Motor neuron (in vitro differentiated cells): Measurements from ENCODE around the gene PLSCR3. TPM values are rescaled to one million over a fixed set of nuclear protein-coding genes. Genes with fewer than 3 reads are reported as not detected.

ENCODE experiments used
- ATAC-seq, 8 experiments: fragments of 200-7000 bp; cut with Tn5 transposase; replicated peaks in 6 of 8; 2 replicates each; pipeline ENCODE4 v1.8.0; 2021; ENCODE audit warnings: mild to moderate bottlenecking in 8 of 8, moderate library complexity in 8 of 8
- H3K27ac ChIP-seq, 2 donors: fragments of 250-450 bp; sonication (Bioruptor Pico); 2 replicates each; pipeline ENCODE4 v1.9.0; 2021; ENCODE audit warnings: antibody characterized with exemption in 2 of 2, mild to moderate bottlenecking in 2 of 2, moderate library complexity in 1 of 2
- H3K4me1 ChIP-seq, 2 donors: fragments of 250-450 bp; sonication (Bioruptor Pico); replicated peaks in 1 of 2; 2 replicates each; pipeline ENCODE4 v1.6.1; 2021; ENCODE audit warnings: antibody characterized with exemption in 2 of 2, mild to moderate bottlenecking in 2 of 2, moderate library complexity in 1 of 2
- H3K4me3 ChIP-seq, 5 donors: fragments of 250-450 bp; sonication (Bioruptor Pico); 2 replicates each; pipeline ENCODE4 v1.9.0; 2021; ENCODE audit warnings: antibody characterized with exemption in 5 of 5, mild to moderate bottlenecking in 5 of 5, moderate library complexity in 4 of 5
- WGBS, 10 experiments: fragments of 450-650 bp; shearing (Covaris generic); methylation state at CpG; one replicate each; pipeline ENCODE4 v1.0.0; 2022; 5-methylcytosine and 5-hydroxymethylcytosine counted together
- in situ Hi-C, 9 experiments: fragments of 400-800 bp; cut with MboI; loops; one replicate each; pipeline ENCODE4 v1.15.0; 2021; ENCODE audit warnings: low sequenced_read_pairs in 9 of 9, low pct_unique_long_range_greater_than_20kb in 2 of 9; ENCODE audit not compliant: unreplicated experiment in 9 of 9
- total RNA-seq, 8 experiments: library from RNA; unstranded; fragments of 300-600 nt; gene quantifications; 2 replicates each; pipeline versions ENCODE4 v1.2.3 to v1.2.4, GENCODE V29; 2022

Gene PLSCR3
- total RNA-seq, 8 experiments from 2014 or later = 3.8 to 24.8 (median 12.4) TPM

GRCh38 chr17:7421186-7421585, 26.9 kb upstream of the PLSCR3 start:
- H3K27ac ChIP-seq = no peak overlapping the region
- ATAC-seq = peak in 2 of 8 experiments; percentile 4 to 10
- no peak overlapping the region for H3K4me3 ChIP-seq
- WGBS, 10 experiments = 90% methylated on average over 4 of the region's 16 CpGs; no CpG with 5 or more reads in 9 of the 10 experiments
- peaks cover 27 to 37% of the 10 kb centered on the region in 2 donors for H3K4me1 ChIP-seq
- in situ Hi-C loops = no loop called here

DNA sequence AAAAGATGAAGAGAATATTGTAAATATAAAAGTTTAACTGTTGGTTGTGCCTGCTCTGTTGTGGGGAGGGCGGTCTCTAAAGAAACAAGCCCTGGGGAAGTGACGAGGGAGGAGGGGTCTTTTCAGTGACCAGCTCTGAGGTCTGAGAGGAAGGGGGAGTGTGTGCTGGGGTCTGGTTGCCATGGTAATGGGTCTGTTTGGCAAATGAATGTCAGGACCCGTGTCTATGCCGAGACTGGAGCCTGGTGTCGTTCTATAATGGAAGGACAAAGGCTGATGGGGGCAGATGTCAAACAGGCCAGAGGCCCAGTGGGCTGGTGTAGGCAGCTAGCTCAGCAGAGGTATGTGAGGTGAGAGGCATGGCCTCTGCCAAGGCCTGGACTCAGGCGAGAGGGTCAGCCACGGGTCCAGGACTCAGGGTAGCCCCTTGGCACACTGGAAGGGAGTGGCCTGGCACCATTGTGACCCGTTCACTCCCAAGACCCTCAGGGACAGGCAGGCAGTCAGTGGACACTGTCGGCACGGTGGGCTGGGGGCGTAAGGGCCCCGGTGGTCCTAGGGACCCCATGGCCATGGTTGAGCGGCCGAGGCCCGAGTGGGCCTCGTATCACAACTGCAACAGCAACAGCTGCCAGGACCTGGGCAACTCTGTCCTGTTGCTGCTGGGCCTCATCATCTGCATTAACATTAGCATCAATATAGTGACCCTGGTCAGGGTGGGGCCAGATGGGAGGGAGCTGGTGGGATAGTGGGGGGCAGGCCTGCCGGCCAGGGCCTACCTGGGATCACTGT, 25.7 kb upstream of the PLSCR3 start, which contains the start of gene SPEM1:
SPEM1 (plus strand) TSS at position 506 of the 792 bp plus-strand sequence; CDS start at position 567, 61 bp downstream.
- Histone ChIP-seq H3K4me3 (no peak within 1 kb of the TSS), H3K27ac (peak within 1 kb of the TSS; percentile 31 to 73), H3K4me1 (peaks cover 27 to 37% of the 10 kb centered on the region in 2 donors)
- ATAC-seq = peak in 5 of 8 experiments; percentile 34 to 67 (median 51)
- in situ Hi-C loops = no loop called here
- WGBS, 10 experiments = 0 to 60% (median 18%) methylated on average over 1 to 7 of the region's 17 CpGs; no CpG with 5 or more reads in 5 of the 10 experiments

- peaks cover 27 to 33% of the 10 kb centered on the region in 2 donors for H3K4me1 ChIP-seq
- no peak for ATAC-seq
- peak overlapping the region in 1 of 2 donors; percentile 7 for H3K27ac ChIP-seq
- in situ Hi-C loops = no loop called here
- H3K4me3 ChIP-seq = no peak overlapping the region
- WGBS, 10 experiments = 0 to 80% (median 50%) methylated on average over 1 to 3 of the region's 18 CpGs; no CpG with 5 or more reads in 6 of the 10 experiments
Measured at GRCh38 chr17:7418472-7419152, 24.3 kb upstream of the PLSCR3 start.

- Histone ChIP-seq H3K27ac (no peak overlapping the region), H3K4me1 (peaks cover 27 to 32% of the 10 kb centered on the region in 2 donors), H3K4me3 (no peak overlapping the region)
- WGBS, 10 experiments = 100% methylated on average over 1 to 3 of the region's 54 CpGs; no CpG with 5 or more reads in 8 of the 10 experiments
- ATAC-seq = peak in 1 of 8 experiments; percentile 10
- in situ Hi-C loops = no loop called here
Measured at GRCh38 chr17:7417056-7417655, 22.8 kb upstream of the PLSCR3 start.

- in situ Hi-C loops = no loop called here
- 53 to 80% (median 68%) methylated on average over 1 to 4 of the region's 6 CpGs; no CpG with 5 or more reads in 5 of the 10 experiments for WGBS, 10 experiments
- ATAC-seq = no peak
Measured at GRCh38 chr17:7416323-7416722, 22.0 kb upstream of the PLSCR3 start.

DNA sequence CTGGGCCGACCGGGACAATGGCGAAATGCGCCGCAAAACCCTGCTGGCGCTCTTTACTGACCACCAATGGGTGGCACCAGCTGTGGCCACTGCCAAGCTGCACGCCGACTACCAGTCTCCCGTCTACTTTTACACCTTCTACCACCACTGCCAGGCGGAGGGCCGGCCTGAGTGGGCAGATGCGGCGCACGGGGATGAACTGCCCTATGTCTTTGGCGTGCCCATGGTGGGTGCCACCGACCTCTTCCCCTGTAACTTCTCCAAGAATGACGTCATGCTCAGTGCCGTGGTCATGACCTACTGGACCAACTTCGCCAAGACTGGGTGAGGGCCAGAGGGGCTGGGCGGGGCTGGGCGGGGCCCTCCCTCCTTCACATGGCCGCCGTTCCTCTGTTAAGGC, 21.5 kb upstream of the PLSCR3 start:
- Histone ChIP-seq H3K27ac (no peak overlapping the region), H3K4me1 (peaks cover 27% of the 10 kb centered on the region in 2 donors), H3K4me3 (no peak overlapping the region)
- ATAC-seq = no peak
- 87 to 100% (median 98%) methylated on average over 2 to 8 of the region's 23 CpGs; no CpG with 5 or more reads in 7 of the 10 experiments for WGBS, 10 experiments
- in situ Hi-C loops = no loop called here

More at GRCh38 chr17:7416323-7416722, 22.0 kb upstream of the PLSCR3 start:
- Histone ChIP-seq H3K4me3 (no peak overlapping the region), H3K27ac (no peak overlapping the region), H3K4me1 (peaks cover 27 to 32% of the 10 kb centered on the region in 2 donors)

GRCh38 chr17:7414837-7415236, 20.5 kb upstream of the PLSCR3 start:
- in situ Hi-C loops = no loop called here
- 88 to 98% (median 92%) methylated on average over 7 to 8 of the region's 14 CpGs; no CpG with 5 or more reads in 7 of the 10 experiments for WGBS, 10 experiments
- H3K4me1 ChIP-seq = peaks cover 17 to 18% of the 10 kb centered on the region in 2 donors
- H3K27ac ChIP-seq = no peak overlapping the region
- H3K4me3 ChIP-seq = no peak overlapping the region
- no peak for ATAC-seq

DNA sequence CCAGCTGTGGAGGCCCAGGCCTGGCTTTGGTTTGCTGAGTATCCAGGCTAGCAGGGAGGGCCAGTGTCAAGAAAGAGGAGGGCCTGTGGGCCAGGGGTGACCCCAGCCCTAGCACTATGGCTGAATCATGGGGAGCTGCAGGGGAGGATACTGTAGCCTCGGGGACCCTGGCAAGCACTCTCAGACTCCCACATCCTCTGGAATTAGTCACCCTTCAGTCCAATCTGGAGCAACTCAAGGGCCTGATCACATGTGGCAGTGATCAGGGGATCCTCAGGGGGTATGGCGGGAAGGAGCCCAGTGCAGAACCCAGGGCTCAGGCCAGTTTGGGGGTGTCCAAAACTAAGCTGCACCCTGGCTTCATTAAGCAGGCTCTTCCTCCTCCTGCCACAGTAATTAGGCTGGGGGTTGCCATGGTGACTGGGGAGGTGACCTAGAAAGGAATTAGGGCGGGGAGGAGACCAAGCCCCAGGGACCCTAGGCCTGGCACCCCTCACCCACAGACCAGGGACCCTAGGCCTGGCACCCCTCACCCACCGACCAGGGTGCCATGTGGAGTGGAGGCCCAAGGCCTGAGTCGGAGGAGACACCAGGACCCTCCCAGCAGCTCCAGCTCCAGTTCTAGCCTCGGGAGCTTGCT, 19.1 kb upstream of the PLSCR3 start:
- no peak overlapping the region for H3K27ac ChIP-seq
- H3K4me1 ChIP-seq = peaks cover 4% of the 10 kb centered on the region in 2 donors
- peak in 2 of 8 experiments; percentile 28 to 31 for ATAC-seq
- no peak overlapping the region for H3K4me3 ChIP-seq
- in situ Hi-C loops = no loop called here
- WGBS, 10 experiments = 60 to 100% (median 95%) methylated on average over 1 to 2 of the region's 6 CpGs; no CpG with 5 or more reads in 6 of the 10 experiments

GRCh38 chr17:7411427-7411750, 17.1 kb upstream of the PLSCR3 start:
- 92 to 100% methylated on average over 2 to 4 of the region's 8 CpGs; no CpG with 5 or more reads in 8 of the 10 experiments for WGBS, 10 experiments
- Histone ChIP-seq H3K4me3 (no peak overlapping the region), H3K4me1 (peaks cover 10 to 12% of the 10 kb centered on the region in 2 donors), H3K27ac (no peak overlapping the region)
- in situ Hi-C loops = no loop called here
- ATAC-seq = no peak

GRCh38 chr17:7410634-7411426, 16.5 kb upstream of the PLSCR3 start:
- in situ Hi-C loops = no loop called here
- 64 to 100% (median 93%) methylated on average over 2 to 12 of the region's 25 CpGs; no CpG with 5 or more reads in 6 of the 10 experiments for WGBS, 10 experiments
- H3K4me1 ChIP-seq = peaks cover 10 to 16% of the 10 kb centered on the region in 2 donors
- H3K27ac ChIP-seq = no peak overlapping the region
- no peak overlapping the region for H3K4me3 ChIP-seq
- no peak for ATAC-seq

GRCh38 chr17:7409716-7410115, 15.4 kb upstream of the PLSCR3 start:
- no peak for ATAC-seq
- WGBS, 10 experiments = 90 to 100% (median 100%) methylated on average over 1 to 2 of the region's 6 CpGs; no CpG with 5 or more reads in 7 of the 10 experiments
- no peak overlapping the region for H3K4me3 ChIP-seq
- H3K4me1 ChIP-seq = peaks cover 10 to 16% of the 10 kb centered on the region in 2 donors
- no peak overlapping the region for H3K27ac ChIP-seq
- in situ Hi-C loops = no loop called here

- ATAC-seq = no peak
- in situ Hi-C loops = no loop called here
- Histone ChIP-seq H3K4me1 (peaks cover 10 to 16% of the 10 kb centered on the region in 2 donors), H3K27ac (no peak overlapping the region), H3K4me3 (no peak overlapping the region)
- WGBS, 10 experiments = no CpG with 5 or more reads among the region's 6 CpGs
Measured at GRCh38 chr17:7408863-7409262, 14.5 kb upstream of the PLSCR3 start.
